HepG2 (cell line): Measurements from ENCODE around the gene KDM4E. TPM values are rescaled to one million over a fixed set of nuclear protein-coding genes. Genes with fewer than 3 reads are reported as not detected.

Source experiments
- ATAC-seq: fragments of 200-7000 bp; cut with Tn5 transposase; 3 replicates; pipeline ENCODE4 v1.9.1; 2020; ENCODE audit warnings: mild to moderate bottlenecking, moderate library complexity
- BruUV-seq: library from RNA; stranded (reverse); fragments of 400-500 nt; replicated peaks from 2 replicates; lab custom pipeline; 2021; lab: Mats Ljungman, UMichigan
- CTCF ChIA-PET: fragments of 300-600 bp; formaldehyde crosslinking; extraction: SDS; loops from one replicate; lab custom pipeline; 2021; ENCODE audit warnings: low total read pairs, inconsistent platforms, low intra/inter-chr PET ratio; lab: Yijun Ruan, JAX
- POLR2A ChIA-PET: fragments of 350-600 bp; sonication (Branson Sonifier 250); formaldehyde crosslinking; loops from one replicate; lab custom pipeline; 2020; ENCODE audit warnings: antibody characterized with exemption, inconsistent platforms; lab: Yijun Ruan, JAX
- DNase-seq: peaks from one replicate; pipeline ENCODE4 v3.0.0-alpha.2; 2015; ENCODE audit warnings: low spot score
- FAIRE-seq: peaks from 3 replicates; lab custom pipeline; 2011; peaks lifted over from hg19 to GRCh38; lab: Jason Lieb, UNC
- H2AFZ ChIP-seq: one replicate; pipeline ENCODE4 v1.6.1; 2011; ENCODE audit warnings: low read length, inconsistent platforms
- H3K27ac ChIP-seq: fragments of 300-600 bp; 3 replicates; pipeline ENCODE4 v1.8.0; 2011; ENCODE audit warnings: mixed run types, mild to moderate bottlenecking, mixed read lengths, low read length, inconsistent platforms; ENCODE audit not compliant: insufficient read depth; ENCODE audit errors: extremely low read length
- H3K27me3 ChIP-seq, 2 experiments: fragments of 200-600 bp in 1 of 2; 2 replicates in 1 of 2; 3 replicates in 1 of 2; pipeline versions ENCODE4 v1.6.0 to v1.8.0; 2011; ENCODE audit warnings: low read length in 2 of 2, mild to moderate bottlenecking in 2 of 2, moderate library complexity in 2 of 2, inconsistent platforms in 1 of 2; ENCODE audit not compliant: insufficient read depth in 2 of 2, control insufficient read depth in 1 of 2
- H3K36me3 ChIP-seq, 2 experiments: fragments of 200-600 bp in 1 of 2; replicated peaks in 1 of 2; 2 replicates in 1 of 2; 3 replicates in 1 of 2; pipeline versions ENCODE4 v1.5.1 to v1.8.0; 2011; ENCODE audit warnings: low read length in 2 of 2, inconsistent platforms in 1 of 2; ENCODE audit not compliant: insufficient read depth in 2 of 2, control insufficient read depth in 1 of 2
- H3K4me1 ChIP-seq: 2 replicates; pipeline ENCODE4 v1.5.1; 2012; ENCODE audit warnings: low read length, inconsistent platforms; ENCODE audit not compliant: insufficient read depth
- H3K4me2 ChIP-seq: 2 replicates; pipeline ENCODE4 v1.6.0; 2011; ENCODE audit warnings: low read depth, low read length, inconsistent platforms
- H3K4me3 ChIP-seq, 3 experiments: fragments of 200-600 bp in 1 of 3; sonication (generic), shearing (Covaris generic) in 1 of 3; replicated peaks in 1 of 3; 2 replicates each; pipeline ENCODE4 v1.5.1; 2011 to 2016; ENCODE audit warnings: low read length in 3 of 3, inconsistent platforms in 2 of 3, low read depth in 2 of 3, mild to moderate bottlenecking in 2 of 3, control low read depth in 1 of 3, mixed read lengths in 1 of 3; ENCODE audit not compliant: insufficient read depth in 1 of 3
- H3K79me2 ChIP-seq: one replicate; pipeline ENCODE4 v1.6.1; 2011; ENCODE audit warnings: low read length, inconsistent platforms; ENCODE audit not compliant: insufficient read depth
- H3K9ac ChIP-seq: 2 replicates; pipeline ENCODE4 v1.6.0; 2011; ENCODE audit warnings: mild to moderate bottlenecking, low read depth, low read length, inconsistent platforms; ENCODE audit not compliant: insufficient read depth
- H3K9me3 ChIP-seq: 2 replicates; pipeline ENCODE4 v1.5.1; 2012; ENCODE audit warnings: mild to moderate bottlenecking, low read length
- H4K20me1 ChIP-seq: 2 replicates; pipeline ENCODE4 v1.6.0; 2011; ENCODE audit warnings: inconsistent platforms, mild to moderate bottlenecking, low read length, moderate library complexity; ENCODE audit not compliant: insufficient read depth
- CCDC6 ChIP-seq: sonication (generic); formaldehyde crosslinking; IDR thresholded peaks from 2 replicates; pipeline ENCODE4 v1.8.1; 2022; ENCODE audit warnings: mild to moderate bottlenecking, missing genetic modification reagents, moderate library complexity
- HBP1 ChIP-seq: IDR thresholded peaks from 2 replicates; pipeline ENCODE4 v1.6.1; 2016; ENCODE audit warnings: low read depth, control low read depth
- MAFG ChIP-seq: sonication (generic); formaldehyde crosslinking; IDR thresholded peaks from 2 replicates; pipeline ENCODE4 v1.5.1; 2020; ENCODE audit warnings: mild to moderate bottlenecking, missing genetic modification reagents
- MXD3 ChIP-seq: IDR thresholded peaks from 2 replicates; pipeline ENCODE4 v1.6.1; 2016; ENCODE audit warnings: mild to moderate bottlenecking, missing biosample characterization, missing genetic modification reagents
- NRL ChIP-seq: sonication (generic); formaldehyde crosslinking; IDR thresholded peaks from 2 replicates; pipeline ENCODE4 v1.5.0; 2020; ENCODE audit warnings: missing genetic modification reagents, mild to moderate bottlenecking, moderate library complexity, borderline replicate concordance
- RXRA ChIP-seq: sonication (generic); formaldehyde crosslinking; IDR thresholded peaks from 2 replicates; pipeline ENCODE4 v1.5.1; 2020; ENCODE audit warnings: missing genetic modification reagents
- SIX4 ChIP-seq: sonication (generic); formaldehyde crosslinking; IDR thresholded peaks from 2 replicates; pipeline ENCODE4 v1.4.0; 2020; ENCODE audit warnings: missing genetic modification reagents
- SKI ChIP-seq: fragments of 450-650 bp; IDR thresholded peaks from one replicate; pipeline ENCODE4 v1.6.1; 2018; ENCODE audit warnings: mild to moderate bottlenecking; ENCODE audit not compliant: partially characterized antibody
- TBX2 ChIP-seq: sonication (generic); formaldehyde crosslinking; IDR thresholded peaks from 2 replicates; pipeline ENCODE4 v1.5.0; 2020; ENCODE audit warnings: missing genetic modification reagents, mild to moderate bottlenecking, borderline replicate concordance
- ZNF24 ChIP-seq: fragments of 450-650 bp; IDR thresholded peaks from 2 replicates; pipeline ENCODE4 v1.6.1; 2017; ENCODE audit warnings: antibody characterized with exemption, mild to moderate bottlenecking
- ZNF614 ChIP-seq: IDR thresholded peaks from 2 replicates; pipeline ENCODE4 v1.6.1; 2018; ENCODE audit warnings: missing biosample characterization, missing genetic modification reagents, inconsistent platforms, borderline replicate concordance
- ZNF703 ChIP-seq: sonication (generic); formaldehyde crosslinking; IDR thresholded peaks from 2 replicates; pipeline ENCODE4 v1.5.1; 2020; ENCODE audit warnings: missing genetic modification reagents, mild to moderate bottlenecking, moderate library complexity, borderline replicate concordance
- WGBS: methylation state at CpG from one replicate; pipeline ENCODE4 v1.1.6; 2017; ENCODE audit warnings: low lambda C conversion rate; 5-methylcytosine and 5-hydroxymethylcytosine counted together
- in situ Hi-C: cut with HindIII; loops from 2 replicates; pipeline ENCODE4 v1.10.0; 2017; ENCODE audit warnings: low pct_unique_long_range_greater_than_20kb; ENCODE audit not compliant: extremely low pct_ligation_motif_present
- intact Hi-C: fragments of 100-400 bp; cut with micrococcal nuclease; formaldehyde crosslinking; loops from one replicate; pipeline ENCODE4 v1.10.0; 2022; ENCODE audit not compliant: unreplicated experiment
- polyA plus RNA-seq, 8 experiments: library from polyadenylated mRNA; depleted of rRNA in 3 of 8; stranded (reverse) in 7 of 8; unstranded in 1 of 8; fragments of >200 nt; fragmentation: Illumina TruSeq in 4 of 8; extraction: Trizol in 4 of 8; gene quantifications; 2 replicates each; pipeline versions ENCODE4 v1.2.1 to v1.2.3, GENCODE V29; 2011 to 2016; ENCODE audit warnings: low read depth in 4 of 8, missing spikeins in 1 of 8, mixed read lengths in 1 of 8; ENCODE audit not compliant: insufficient read depth in 1 of 8
- total RNA-seq, 5 experiments: library from RNA; depleted of rRNA; stranded (reverse); fragments of >200 nt; fragmentation: Illumina TruSeq; extraction: Trizol; gene quantifications; 2 replicates each; pipeline ENCODE4 v1.2.3, GENCODE V29; 2016; ENCODE audit warnings: low read depth in 1 of 5
- TF ChIP-seq, protein P1 (sequence below): sonication (generic); formaldehyde crosslinking; IDR thresholded peaks from 2 replicates; pipeline ENCODE4 v1.5.0; 2020; ENCODE audit warnings: missing genetic modification reagents

The KDM4E gene
- total and polyA plus RNA-seq, 2 of the 13 experiments (the other 11 are each of a cell fraction or from before 2014, with no cell fraction given), result not detected

DNA sequence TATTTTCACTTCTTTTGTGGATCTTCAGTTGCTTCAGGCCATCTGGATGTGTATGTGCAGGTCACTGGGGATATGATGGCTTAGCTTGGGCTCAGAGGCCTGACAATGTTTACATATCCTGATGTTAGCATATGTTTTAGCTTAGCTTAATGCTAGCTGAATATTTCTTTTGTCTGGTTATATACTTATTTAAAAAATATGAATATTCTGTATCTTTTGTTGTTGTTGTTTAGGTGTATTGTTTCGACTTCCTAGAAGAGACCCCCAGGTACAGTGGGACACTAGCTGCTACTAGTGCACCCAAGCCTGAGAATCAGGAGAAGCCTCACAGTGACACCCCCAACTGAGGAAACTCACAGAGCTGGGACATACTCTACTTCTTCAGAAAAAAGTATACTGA is at the start of gene KDM4E (continued):
- TF ChIP-seq MXD3, result no peak
- no peak for TF ChIP-seq MAFG (CRISPR knock-in tag)
- TF ChIP-seq TBX2 (CRISPR knock-in tag), result no peak
- no peak for TF ChIP-seq CCDC6 (CRISPR knock-in tag)
- TF ChIP-seq NRL (CRISPR knock-in tag), result no peak
- TF ChIP-seq ZNF614 (CRISPR knock-in tag), result no peak

GRCh38 chr11:94975599-94975998 is 49.5 kb upstream of the KDM4E start:
- Histone ChIP-seq H3K36me3 (peaks cover 0 to 8% of the 10 kb centered on the region in 2 experiments; a peak in 2 of 5 replicates), H3K4me3 (no peak overlapping the region), H3K27ac (no peak overlapping the region), H2AFZ (no peak overlapping the region), H3K9ac (no peak overlapping the region), H3K4me1 (peaks cover 25% of the 10 kb centered on the region), H3K4me2 (no peak overlapping the region), H3K79me2 (peaks cover 17% of the 10 kb centered on the region), H3K9me3 (no peaks in the 10 kb centered on the region), H3K27me3 (no peaks in the 10 kb centered on the region; a peak in 1 of 5 replicates), H4K20me1 (no peaks in the 10 kb centered on the region)
- FAIRE-seq (no peak), DNase-seq (no peak), ATAC-seq (no peak)
- in situ Hi-C loops, result no loop called here
- WGBS, result 96% methylated on average over 1 of the region's 1 CpG
- intact Hi-C loops, result loop anchor here (10.0 kb wide), 1 partner anchor 169 kb away; no protein-coding TSS in a partner anchor
- TF ChIP-seq ZNF24 (peak; percentile 66; the same call in 1 of the 2 replicates), SIX4 (CRISPR knock-in tag) (no peak), HBP1 (CRISPR knock-in tag) (no peak), SKI (no peak), ZNF703 (CRISPR knock-in tag) (no peak), RXRA (CRISPR knock-in tag) (no peak)
- TF ChIP-seq, protein P1, sequence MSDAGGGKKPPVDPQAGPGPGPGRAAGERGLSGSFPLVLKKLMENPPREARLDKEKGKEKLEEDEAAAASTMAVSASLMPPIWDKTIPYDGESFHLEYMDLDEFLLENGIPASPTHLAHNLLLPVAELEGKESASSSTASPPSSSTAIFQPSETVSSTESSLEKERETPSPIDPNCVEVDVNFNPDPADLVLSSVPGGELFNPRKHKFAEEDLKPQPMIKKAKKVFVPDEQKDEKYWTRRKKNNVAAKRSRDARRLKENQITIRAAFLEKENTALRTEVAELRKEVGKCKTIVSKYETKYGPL (CRISPR knock-in tag), result no peak
- ChIA-PET POLR2A (no interaction called here), CTCF (no interaction called here)
- no TSS peak for BruUV-seq
